GM12873 (cell line): ENCODE results near the gene DNAJA2.

ENCODE experiments used
- TF ChIP-seq, protein P1 (sequence below): IDR thresholded peaks from 2 replicates; pipeline ENCODE4 v1.5.1; 2012; ENCODE audit warnings: low read depth, mild to moderate bottlenecking, moderate library complexity, low read length, control low read depth; ENCODE audit not compliant: insufficient read depth; ENCODE audit errors: missing control alignments

DNAJA2 gene

DNA sequence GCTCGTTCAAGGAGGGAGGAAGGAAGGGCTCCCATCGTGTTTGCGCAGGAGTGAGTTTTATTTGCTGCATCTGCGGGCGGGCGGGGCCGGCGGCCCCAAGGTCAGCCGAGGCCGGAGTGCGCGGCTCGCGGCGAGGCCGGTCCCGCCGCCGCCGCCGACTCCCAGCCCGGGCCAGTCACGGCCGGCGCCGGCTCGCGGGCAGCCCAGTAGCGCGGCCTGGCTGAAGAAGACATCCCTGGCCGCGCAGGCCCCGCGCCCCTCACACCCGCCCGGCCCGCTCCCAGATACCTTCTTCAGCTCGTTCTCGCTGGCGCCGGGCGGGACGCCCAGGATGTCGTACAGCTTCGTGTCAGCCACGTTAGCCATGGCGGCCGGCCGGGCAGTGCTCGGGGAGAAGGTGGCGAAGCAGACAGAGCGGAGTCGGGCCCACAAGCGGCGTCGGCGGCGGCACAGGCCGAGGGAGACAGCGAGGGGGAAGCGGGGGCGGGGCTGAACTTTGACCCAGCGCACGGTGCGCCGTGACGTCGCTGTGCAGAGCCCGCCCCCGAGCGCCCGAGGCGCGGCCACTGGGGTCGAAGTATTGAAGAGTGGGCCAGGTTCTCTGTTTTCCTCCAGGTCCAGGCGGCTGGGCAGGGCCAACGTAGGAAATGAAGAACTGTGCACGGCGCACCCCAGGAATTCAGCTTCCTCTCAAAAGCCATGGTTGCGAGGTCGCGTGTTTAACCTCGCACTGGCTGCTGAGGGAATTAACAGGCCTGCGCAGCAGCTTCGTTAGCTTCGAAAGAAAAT, at the start of gene DNAJA2:
DNAJA2 (minus strand) TSS at position 468 of the 789 bp plus-strand sequence; CDS start at position 366, 102 bp downstream.
- TF ChIP-seq, protein P1, sequence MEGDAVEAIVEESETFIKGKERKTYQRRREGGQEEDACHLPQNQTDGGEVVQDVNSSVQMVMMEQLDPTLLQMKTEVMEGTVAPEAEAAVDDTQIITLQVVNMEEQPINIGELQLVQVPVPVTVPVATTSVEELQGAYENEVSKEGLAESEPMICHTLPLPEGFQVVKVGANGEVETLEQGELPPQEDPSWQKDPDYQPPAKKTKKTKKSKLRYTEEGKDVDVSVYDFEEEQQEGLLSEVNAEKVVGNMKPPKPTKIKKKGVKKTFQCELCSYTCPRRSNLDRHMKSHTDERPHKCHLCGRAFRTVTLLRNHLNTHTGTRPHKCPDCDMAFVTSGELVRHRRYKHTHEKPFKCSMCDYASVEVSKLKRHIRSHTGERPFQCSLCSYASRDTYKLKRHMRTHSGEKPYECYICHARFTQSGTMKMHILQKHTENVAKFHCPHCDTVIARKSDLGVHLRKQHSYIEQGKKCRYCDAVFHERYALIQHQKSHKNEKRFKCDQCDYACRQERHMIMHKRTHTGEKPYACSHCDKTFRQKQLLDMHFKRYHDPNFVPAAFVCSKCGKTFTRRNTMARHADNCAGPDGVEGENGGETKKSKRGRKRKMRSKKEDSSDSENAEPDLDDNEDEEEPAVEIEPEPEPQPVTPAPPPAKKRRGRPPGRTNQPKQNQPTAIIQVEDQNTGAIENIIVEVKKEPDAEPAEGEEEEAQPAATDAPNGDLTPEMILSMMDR = no peak

DNA sequence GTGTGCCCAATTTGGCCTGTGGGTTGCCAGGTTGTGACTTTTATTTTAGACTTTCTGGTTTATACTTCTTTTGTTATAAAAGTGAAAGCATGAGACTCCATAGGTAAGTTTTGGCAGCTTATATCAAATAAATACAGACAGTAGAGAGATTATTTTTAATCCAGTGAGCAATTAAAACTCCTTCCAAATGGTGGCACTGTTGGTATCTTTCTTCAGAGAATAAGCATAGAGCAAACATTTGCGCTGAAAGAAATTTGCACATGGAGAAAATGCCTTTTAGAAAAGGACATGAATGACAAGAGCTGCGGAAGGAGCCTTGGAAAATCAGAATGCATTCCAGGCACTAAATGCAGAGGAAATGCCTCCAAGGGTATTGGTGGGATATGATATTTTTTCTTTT, 46.1 kb upstream of the DNAJA2 start:
- TF ChIP-seq, protein P1 = no peak

DNA sequence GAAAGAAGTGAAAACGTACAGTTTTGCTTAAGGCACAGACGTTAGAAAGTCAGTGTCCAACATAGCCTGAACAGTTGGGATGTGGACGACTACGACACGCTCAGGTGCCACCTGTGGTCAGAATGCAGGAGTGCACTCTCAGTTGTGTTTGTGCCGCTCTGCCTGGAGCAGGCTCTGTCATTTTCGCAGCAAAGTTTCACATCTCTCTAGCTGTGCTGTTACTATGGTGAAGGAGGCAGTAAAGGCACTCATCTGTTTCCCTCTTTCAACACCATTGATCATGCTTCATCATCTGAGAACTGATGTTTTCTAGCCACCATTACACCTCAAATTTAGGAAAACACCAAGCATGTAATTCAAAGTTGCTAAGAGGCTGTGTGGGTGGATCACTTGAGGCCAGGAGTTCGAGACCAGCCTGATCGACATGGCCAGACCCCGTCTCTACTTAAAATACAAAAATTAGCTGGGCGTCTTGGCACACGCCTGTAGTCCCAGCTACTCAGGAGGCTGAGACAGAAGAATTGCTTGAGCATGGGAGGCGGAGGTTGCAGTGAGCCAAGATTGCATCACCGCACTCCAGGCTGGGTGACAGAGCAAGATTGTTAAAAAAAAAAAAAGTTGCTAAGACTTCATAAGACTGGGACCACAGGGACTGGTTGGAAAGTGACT, 44.9 kb upstream of the DNAJA2 start:
- TF ChIP-seq, protein P1 = peak; percentile 85

DNA sequence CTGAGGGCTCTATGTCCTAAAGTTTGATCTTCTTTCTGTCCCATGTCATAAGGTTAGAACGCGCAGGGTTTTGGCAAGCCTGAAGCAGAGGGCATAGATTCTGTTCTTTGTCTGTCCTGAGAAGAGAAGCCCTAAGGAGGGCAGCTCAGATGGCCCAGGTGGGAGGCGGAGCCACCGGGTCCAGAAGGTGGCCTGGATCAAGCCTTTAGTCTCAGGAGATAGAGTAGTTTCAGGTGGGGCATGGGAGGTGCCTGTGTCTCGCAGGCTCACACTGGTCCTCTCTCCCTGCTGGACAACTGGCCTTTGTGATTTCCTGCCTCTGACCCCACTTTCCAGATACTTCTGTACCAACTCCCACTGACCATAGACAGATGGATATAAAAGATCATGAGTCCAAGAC, 44.2 kb upstream of the DNAJA2 start:
- TF ChIP-seq, protein P1 = no peak

DNA sequence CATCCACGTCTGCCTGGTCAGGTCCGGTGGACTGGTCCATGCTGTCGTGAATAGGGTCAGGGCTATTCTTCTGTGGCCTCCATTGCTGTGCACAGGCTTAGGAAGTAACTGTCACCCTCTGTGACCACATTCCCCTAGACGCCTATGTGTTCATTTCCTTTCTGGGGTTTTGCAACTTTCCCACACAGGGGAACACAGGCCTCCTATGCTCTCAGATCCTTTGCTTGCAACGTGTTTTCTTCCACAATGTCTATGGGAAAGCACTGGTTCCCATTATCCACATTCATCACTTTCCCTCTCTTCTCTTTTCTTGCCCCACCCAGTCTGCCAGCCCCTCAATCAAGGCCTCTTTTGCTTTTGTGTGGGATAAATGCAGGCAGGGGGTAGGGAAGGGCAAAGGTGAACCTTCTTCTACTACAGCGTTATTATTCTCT, 43.2 kb upstream of the DNAJA2 start:
- TF ChIP-seq, protein P1 = no peak

DNA sequence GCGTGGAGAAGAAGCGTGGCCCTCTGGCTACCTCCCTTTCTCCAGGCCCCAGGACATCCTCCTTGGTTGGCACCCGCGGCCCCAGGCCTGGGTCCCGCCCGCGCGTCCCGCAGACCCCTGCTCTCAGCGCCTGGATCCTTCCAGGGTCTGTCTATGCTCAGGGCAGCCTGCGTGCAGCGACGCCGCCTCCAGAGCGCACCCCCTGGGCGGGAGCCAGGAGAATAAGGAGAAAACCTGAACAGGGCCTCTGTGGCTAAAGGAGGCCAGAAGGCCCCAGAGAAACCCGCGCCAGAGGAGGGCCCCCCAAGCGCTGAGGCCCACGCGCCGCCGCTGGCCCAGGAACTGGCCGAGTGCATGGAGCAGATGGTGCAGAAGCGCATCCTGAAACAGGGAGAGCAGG, 40.4 kb upstream of the DNAJA2 start:
- TF ChIP-seq, protein P1 = no peak

DNA sequence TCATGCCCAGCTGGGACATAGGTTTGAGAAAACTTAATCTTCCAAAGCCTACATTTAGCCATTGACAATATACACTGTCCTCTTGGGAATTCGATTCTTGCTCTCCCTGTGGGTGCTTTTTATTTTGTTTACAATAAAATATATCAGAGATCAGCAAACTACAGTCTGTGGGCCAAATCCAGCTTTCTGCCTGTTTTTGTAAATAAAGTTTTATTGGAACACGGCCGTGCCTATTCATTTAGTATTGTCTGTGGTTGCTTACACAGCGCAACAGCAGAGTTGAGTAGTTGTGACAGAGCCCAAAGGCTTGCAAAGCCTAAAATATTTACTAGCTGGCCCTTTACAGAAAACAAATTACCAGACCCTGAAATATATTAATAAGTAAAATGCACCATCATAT, 39.7 kb upstream of the DNAJA2 start:
- TF ChIP-seq, protein P1 = no peak
